Measurements from ENCODE around the gene ELOA. TPM values are rescaled to one million over a fixed set of nuclear protein-coding genes. Genes with fewer than 3 reads are reported as not detected.
"Not testable (repeated sequence)": the region's sequence is repeated elsewhere in the genome, so short reads cannot be mapped to it uniquely, and the experiment has no call there.

The ELOA gene
- total RNA-seq, 4 donors from 2014 or later: 37.8 to 44.0 (median 41.2) TPM

- TF ChIP-seq POLR2A (IDR thresholded peaks at IDR 0.05) (no peak), CTCF (IDR thresholded peaks at IDR 0.05) (no peak)
- DNase-seq: no peak
- WGBS, 2 donors: 58 to 84% methylated on average over 2 of the region's 2 CpGs
- H3K4me3 ChIP-seq: no peak overlapping the region
- H3K36me3 ChIP-seq: peaks cover 0 to 18% (median 0%) of the 10 kb centered on the region in 3 donors
- no peak overlapping the region for H3K27ac ChIP-seq
- H3K9me3 ChIP-seq: no peaks in the 10 kb centered on the region
- H3K27me3 ChIP-seq: no peaks in the 10 kb centered on the region
- peaks cover 19 to 46% (median 22%) of the 10 kb centered on the region in 3 donors for H3K4me1 ChIP-seq
- intact Hi-C loops (cut with DNase I): no loop called here
These were observed 32.9 kb downstream of the ELOA start for GRCh38 chr1:23776217-23776616.

- intact Hi-C loops (cut with DNase I): no loop called here
- 0 to 1% methylated on average over 13 to 45 of the region's 91 CpGs for WGBS, 2 donors
- Histone ChIP-seq H3K27me3 (no peaks in the 10 kb centered on the region), H3K27ac (peak within 1 kb of the TSS; percentile 86 to 97 (median 92)), H3K4me3 (peak within 1 kb of the TSS; percentile 63 to 95 (median 90)), H3K36me3 (peaks cover 0 to 33% (median 0%) of the 10 kb centered on the region in 3 donors), H3K4me1 (peaks cover 19 to 38% (median 22%) of the 10 kb centered on the region in 3 donors), H3K9me3 (no peaks in the 10 kb centered on the region)
- TF ChIP-seq CTCF (IDR thresholded peaks at IDR 0.05) (no peak), POLR2A (IDR thresholded peaks at IDR 0.05) (peak in 3 of 4 donors; percentile 84 to 94 (median 89))
- no peak for DNase-seq
These were observed 34.9 kb downstream of the ELOA start, which contains the start of gene PITHD1 for GRCh38 chr1:23777979-23778814. Gene PITHD1, plus strand, starts transcription at chr1:23778418. Its CDS starts 98 bp downstream, at chr1:23778516.

- WGBS, 2 donors: 29 to 43% methylated on average over 3 of the region's 3 CpGs
- no peak for TF ChIP-seq POLR2A (IDR thresholded peaks at IDR 0.05)
- peaks cover 0 to 50% (median 0%) of the 10 kb centered on the region in 3 donors for H3K36me3 ChIP-seq
- H3K27me3 ChIP-seq: no peaks in the 10 kb centered on the region
- intact Hi-C loops (cut with DNase I): no loop called here
- peak overlapping the region in 3 of 4 donors; percentile 86 to 97 (median 89) for H3K27ac ChIP-seq
- H3K4me1 ChIP-seq: peaks cover 19 to 38% (median 22%) of the 10 kb centered on the region in 3 donors
- no peak overlapping the region for H3K4me3 ChIP-seq
- DNase-seq: no peak
- no peaks in the 10 kb centered on the region for H3K9me3 ChIP-seq
These were observed 36.6 kb downstream of the ELOA start for GRCh38 chr1:23779826-23780371.

GRCh38 chr1:23783141-23783540, 39.9 kb downstream of the ELOA start:
- Histone ChIP-seq H3K36me3 (peaks cover 0 to 83% (median 13%) of the 10 kb centered on the region in 3 donors), H3K4me1 (peaks cover 12 to 24% (median 15%) of the 10 kb centered on the region in 3 donors)
- DNase-seq; H3K27me3 ChIP-seq; H3K4me3 ChIP-seq; intact Hi-C loops (cut with DNase I); H3K9me3 ChIP-seq; H3K27ac ChIP-seq: not testable (repeated sequence)
- WGBS, 2 donors: 88 to 92% methylated on average over 11 of the region's 11 CpGs

GRCh38 chr1:23784846-23785245, 41.6 kb downstream of the ELOA start:
- Histone ChIP-seq H3K4me3 (no peak overlapping the region), H3K27ac (no peak overlapping the region), H3K36me3 (peaks cover 0 to 95% (median 13%) of the 10 kb centered on the region in 3 donors), H3K27me3 (no peaks in the 10 kb centered on the region), H3K9me3 (no peaks in the 10 kb centered on the region), H3K4me1 (peaks cover under 1 to 12% (median 1%) of the 10 kb centered on the region in 3 donors)
- DNase-seq: no peak
- intact Hi-C loops (cut with DNase I): no loop called here
- TF ChIP-seq CTCF (IDR thresholded peaks at IDR 0.05) (no peak), POLR2A (IDR thresholded peaks at IDR 0.05) (no peak)
- 75 to 84% methylated on average over 4 of the region's 4 CpGs for WGBS, 2 donors

- WGBS, 2 donors: 88 to 94% methylated on average over 2 to 3 of the region's 3 CpGs
- no peaks in the 10 kb centered on the region for H3K27me3 ChIP-seq
- H3K4me1 ChIP-seq: peaks cover 12 to 25% (median 17%) of the 10 kb centered on the region in 3 donors
- TF ChIP-seq CTCF (IDR thresholded peaks at IDR 0.05) (no peak), POLR2A (IDR thresholded peaks at IDR 0.05) (no peak)
- no peaks in the 10 kb centered on the region for H3K9me3 ChIP-seq
- H3K27ac ChIP-seq: no peak overlapping the region
- H3K4me3 ChIP-seq: no peak overlapping the region
- H3K36me3 ChIP-seq: peaks cover 0 to 68% (median 13%) of the 10 kb centered on the region in 3 donors
- intact Hi-C loops (cut with DNase I): no loop called here
- DNase-seq: no peak
These were observed 44.4 kb downstream of the ELOA start for GRCh38 chr1:23787701-23788100.
